Measurements from ENCODE around the gene TSEN54.

Gene TSEN54

DNA sequence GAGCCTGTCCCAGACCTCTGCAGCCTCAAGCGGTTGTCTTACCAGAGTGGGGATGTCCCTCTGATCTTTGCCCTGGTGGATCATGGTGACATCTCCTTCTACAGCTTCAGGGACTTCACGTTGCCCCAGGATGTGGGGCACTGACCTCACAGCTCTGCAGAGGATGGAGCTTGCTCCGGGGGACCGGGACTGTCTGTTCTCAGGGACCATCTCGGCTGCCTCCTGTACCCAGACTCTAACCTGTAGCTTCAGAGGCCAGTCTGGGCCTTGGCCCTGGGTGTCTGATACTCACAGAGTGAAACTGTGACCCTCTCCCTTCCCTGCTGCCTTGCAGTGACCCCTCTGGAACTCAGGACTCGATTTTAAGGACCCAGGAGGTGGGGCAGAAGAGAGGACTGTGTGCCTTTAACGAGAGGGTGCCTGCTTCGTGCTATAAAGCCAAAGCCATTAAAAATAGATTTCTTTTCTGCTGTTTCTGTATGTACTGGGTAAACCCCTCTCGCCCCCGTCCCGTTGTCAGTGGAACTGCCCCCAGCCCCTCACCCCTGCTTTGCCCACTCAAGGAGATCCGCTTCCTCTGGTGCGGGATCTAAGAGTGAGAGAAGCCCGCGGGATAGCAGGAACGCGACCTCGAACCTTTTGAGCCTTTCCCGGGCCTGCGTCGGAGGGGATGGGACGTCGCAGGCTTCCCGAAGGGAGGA lies 8.1 kb downstream of the TSEN54 start:
- no peaks in the 10 kb centered on the region for H3K9me3 ChIP-seq (ENCODE audit: control insufficient read depth in 1 of 2, low read length in 2 of 2)
- H3K36me3 ChIP-seq (ENCODE audit: control insufficient read depth in 1 of 2, insufficient read depth in 2 of 2, low read length in 2 of 2): peaks cover 0 to 13% of the 10 kb centered on the region in 2 donors
- no peak overlapping the region for H3K27ac ChIP-seq (ENCODE audit: low read length)
- peak overlapping the region in 1 of 2 donors; percentile 80 for H3K4me3 ChIP-seq (ENCODE audit: low read depth in 1 of 2, low read length in 2 of 2)
- no peaks in the 10 kb centered on the region for H3K27me3 ChIP-seq (ENCODE audit: low read depth, low read length)
- peaks cover 3 to 19% of the 10 kb centered on the region in 2 donors for H3K4me1 ChIP-seq (ENCODE audit: control insufficient read depth in 1 of 2, insufficient read depth in 2 of 2, low read length in 2 of 2)

DNA sequence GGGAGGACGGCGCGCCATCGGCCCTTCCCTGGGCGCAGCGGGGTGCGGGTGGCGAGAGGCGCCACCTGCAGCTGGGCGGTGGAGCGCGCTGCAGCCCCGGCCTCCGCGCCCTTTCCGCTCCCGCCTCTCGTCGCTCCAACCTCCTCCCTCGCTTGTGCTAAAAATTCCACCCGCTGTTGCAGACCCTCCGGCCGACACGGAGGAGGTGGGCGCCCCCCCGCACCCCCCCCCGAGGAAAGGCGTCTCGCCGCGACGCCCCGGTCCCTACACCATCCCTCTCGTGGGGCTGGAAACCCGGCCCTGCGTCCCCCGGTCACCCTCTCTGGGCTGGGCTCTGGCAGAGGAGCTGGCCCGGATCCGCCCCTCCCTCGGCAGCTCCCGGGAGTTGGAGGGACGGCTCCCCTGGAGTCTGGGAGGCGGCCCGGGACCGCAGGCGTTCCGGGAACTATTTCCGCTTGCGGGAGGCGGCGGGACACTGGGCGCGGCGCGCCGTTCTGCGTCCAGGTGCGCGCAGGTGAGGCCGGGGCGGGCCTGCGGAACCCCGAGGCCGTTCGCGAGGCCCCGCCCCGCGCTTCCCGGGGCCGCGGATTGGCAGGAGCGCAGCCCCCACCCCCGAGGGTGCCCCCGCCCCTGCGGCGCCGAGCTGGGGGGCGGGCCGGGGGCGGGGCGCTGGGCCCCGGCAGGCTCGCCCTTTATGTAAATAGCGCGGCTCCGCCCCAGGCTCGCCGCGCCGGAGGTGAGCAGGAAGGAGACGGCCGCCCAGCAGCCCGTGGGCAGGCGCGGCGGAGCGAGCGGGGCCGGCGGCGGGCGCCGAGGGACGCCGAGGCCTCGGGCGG lies 8.9 kb downstream of the TSEN54 start, which contains the start of gene LLGL2:
TSS of gene LLGL2 (plus strand) at position 728 of the 836 bp plus-strand sequence. CDS start 17,730 bp downstream, outside the sequence.
- H3K4me3 ChIP-seq (ENCODE audit: low read depth in 1 of 2, low read length in 2 of 2): peak within 1 kb of the TSS; percentile 53 to 80
- peak within 1 kb of the TSS; percentile 77 for H3K27ac ChIP-seq (ENCODE audit: low read length)
- H3K36me3 ChIP-seq (ENCODE audit: control insufficient read depth in 1 of 2, insufficient read depth in 2 of 2, low read length in 2 of 2): peaks cover 0 to 13% of the 10 kb centered on the region in 2 donors
- H3K27me3 ChIP-seq (ENCODE audit: low read depth, low read length): no peaks in the 10 kb centered on the region
- H3K9me3 ChIP-seq (ENCODE audit: control insufficient read depth in 1 of 2, low read length in 2 of 2): no peaks in the 10 kb centered on the region
- peaks cover 3 to 19% of the 10 kb centered on the region in 2 donors for H3K4me1 ChIP-seq (ENCODE audit: control insufficient read depth in 1 of 2, insufficient read depth in 2 of 2, low read length in 2 of 2)

DNA sequence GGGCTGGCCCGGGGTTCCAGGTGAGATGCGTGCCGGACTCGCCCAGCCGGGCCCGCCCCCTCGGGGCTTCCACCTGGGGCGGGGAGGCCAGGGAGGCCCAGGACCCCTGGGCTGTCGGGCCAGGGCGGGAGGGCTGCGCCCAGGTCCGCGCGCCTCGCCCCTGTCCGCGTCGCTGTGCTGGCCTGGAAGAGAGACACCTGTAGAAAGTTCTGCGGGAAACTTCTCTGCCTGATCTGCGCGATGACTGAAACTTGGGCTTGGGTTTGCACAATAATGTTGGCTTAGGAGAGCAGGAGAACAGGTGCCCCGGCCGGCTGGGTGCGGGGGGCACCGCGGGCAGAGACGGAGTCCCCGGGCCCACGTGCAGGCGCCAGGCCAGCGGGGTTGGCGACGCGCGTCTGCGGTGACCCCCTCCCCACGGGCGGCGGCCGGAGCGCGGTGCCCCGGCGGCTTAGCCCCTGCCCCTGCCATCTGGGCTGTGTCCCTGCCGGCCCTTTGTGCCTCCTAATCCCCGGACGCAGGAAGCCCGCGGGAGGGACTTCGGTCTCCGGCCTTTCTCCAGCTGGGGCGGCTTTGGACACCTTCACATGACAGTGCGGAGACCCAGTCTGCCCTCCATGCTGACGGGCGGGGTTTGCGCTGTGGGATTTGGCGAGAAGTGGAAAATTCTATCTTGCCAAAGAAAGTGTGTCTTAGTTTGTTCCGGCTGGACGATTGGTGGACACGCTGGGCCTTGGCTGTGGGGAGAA lies 9.7 kb downstream of the TSEN54 start:
- H3K27ac ChIP-seq (ENCODE audit: low read length): peak overlapping the region; percentile 77
- peak overlapping the region; percentile 53 to 67 for H3K4me3 ChIP-seq (ENCODE audit: low read depth in 1 of 2, low read length in 2 of 2)
- H3K4me1 ChIP-seq (ENCODE audit: control insufficient read depth in 1 of 2, insufficient read depth in 2 of 2, low read length in 2 of 2): peaks cover 3 to 19% of the 10 kb centered on the region in 2 donors
- peaks cover 0 to 13% of the 10 kb centered on the region in 2 donors for H3K36me3 ChIP-seq (ENCODE audit: control insufficient read depth in 1 of 2, insufficient read depth in 2 of 2, low read length in 2 of 2)
- no peaks in the 10 kb centered on the region for H3K9me3 ChIP-seq (ENCODE audit: control insufficient read depth in 1 of 2, low read length in 2 of 2)
- H3K27me3 ChIP-seq (ENCODE audit: low read depth, low read length): no peaks in the 10 kb centered on the region

DNA sequence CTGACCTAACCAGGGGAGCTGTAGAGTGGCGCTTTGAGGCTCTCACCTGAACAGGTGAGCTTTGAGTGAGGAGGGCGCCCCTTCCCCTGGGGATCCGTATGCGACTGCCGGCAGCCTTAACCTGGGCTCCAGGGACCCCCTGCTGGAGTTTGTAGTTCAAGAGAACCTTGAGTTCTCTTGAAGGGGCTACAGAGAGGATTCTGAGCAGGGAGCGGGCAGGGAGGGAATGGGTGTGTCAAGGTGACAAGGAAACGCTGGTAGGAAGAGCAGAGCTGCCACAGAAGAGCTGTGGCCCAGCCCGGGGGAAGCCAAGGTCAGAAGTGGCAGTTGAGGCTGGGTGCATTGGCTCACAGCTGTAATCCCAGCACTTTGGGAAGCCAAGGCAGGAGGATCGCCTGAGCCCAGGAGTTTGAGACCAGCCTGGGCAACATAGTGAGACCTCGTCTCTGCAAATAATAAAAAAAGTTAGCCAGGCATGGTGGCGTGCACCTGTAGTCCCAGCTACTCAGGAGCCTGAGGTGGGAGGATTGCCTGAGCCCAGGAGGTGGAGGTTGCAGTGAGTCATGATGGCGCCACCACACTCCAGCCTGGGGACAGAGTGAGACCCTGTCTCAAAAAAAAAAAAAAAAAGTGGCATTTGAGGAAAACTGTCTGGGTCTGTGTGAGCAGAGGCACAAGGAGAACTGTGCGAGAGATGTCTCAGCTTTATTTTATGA lies 10.4 kb downstream of the TSEN54 start:
- Histone ChIP-seq H3K4me3 (ENCODE audit: low read depth in 1 of 2, low read length in 2 of 2) (peak overlapping the region; percentile 53 to 67), H3K4me1 (ENCODE audit: control insufficient read depth in 1 of 2, insufficient read depth in 2 of 2, low read length in 2 of 2) (peaks cover 3 to 19% of the 10 kb centered on the region in 2 donors), H3K27me3 (ENCODE audit: low read depth, low read length) (no peaks in the 10 kb centered on the region), H3K36me3 (ENCODE audit: control insufficient read depth in 1 of 2, insufficient read depth in 2 of 2, low read length in 2 of 2) (peaks cover 0 to 8% of the 10 kb centered on the region in 2 donors), H3K27ac (ENCODE audit: low read length) (peak overlapping the region; percentile 77), H3K9me3 (ENCODE audit: control insufficient read depth in 1 of 2, low read length in 2 of 2) (no peaks in the 10 kb centered on the region)

DNA sequence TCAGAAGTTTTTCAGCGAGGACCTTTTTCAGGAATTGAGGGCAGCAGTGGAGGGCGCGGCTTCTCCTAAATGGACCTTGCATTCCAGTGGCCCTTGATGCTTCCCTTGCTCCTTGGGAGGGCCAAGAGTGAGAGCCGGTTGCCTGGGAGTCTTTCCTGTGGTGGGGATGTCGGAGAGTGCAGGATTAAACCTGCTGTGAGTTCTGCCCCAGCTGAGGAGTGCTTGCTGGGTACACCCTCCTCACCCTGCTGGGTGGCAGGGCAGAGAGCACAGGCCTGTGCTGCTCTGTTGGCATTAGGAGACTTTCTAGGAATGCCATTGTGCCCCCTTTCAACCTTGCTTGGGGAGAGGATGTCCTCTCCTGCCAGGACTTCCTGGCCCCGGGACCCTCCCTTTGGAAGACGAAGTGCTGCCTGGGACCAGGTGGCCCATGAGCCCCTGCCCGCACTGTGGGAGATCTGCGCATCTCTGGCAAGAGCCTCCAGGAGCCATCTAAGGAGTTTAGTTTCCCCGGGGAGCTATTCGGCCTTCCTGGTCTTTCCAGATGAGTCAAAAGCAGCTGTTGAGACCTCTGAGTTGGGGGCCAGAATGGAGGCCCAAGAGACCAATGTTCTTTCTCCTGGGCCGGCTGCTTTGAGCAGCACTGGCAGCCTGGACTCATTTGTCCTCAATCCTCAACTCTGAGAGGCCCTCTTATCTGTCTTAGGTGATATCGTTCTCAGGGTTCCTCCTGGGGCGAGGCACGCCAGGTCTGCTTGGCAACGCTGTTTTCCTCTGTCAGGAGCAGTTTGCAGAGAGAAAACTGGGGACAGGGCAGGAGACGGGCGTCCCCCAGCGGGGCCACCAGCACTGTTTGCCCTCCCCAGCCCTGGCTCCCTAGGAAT lies 14.8 kb downstream of the TSEN54 start:
- no peaks in the 10 kb centered on the region for H3K27me3 ChIP-seq (ENCODE audit: low read depth, low read length)
- H3K4me3 ChIP-seq (ENCODE audit: low read depth in 1 of 2, low read length in 2 of 2): no peak overlapping the region
- H3K36me3 ChIP-seq (ENCODE audit: control insufficient read depth in 1 of 2, insufficient read depth in 2 of 2, low read length in 2 of 2): no peaks in the 10 kb centered on the region
- H3K9me3 ChIP-seq (ENCODE audit: control insufficient read depth in 1 of 2, low read length in 2 of 2): no peaks in the 10 kb centered on the region
- peaks cover 3 to 6% of the 10 kb centered on the region in 2 donors for H3K4me1 ChIP-seq (ENCODE audit: control insufficient read depth in 1 of 2, insufficient read depth in 2 of 2, low read length in 2 of 2)
- H3K27ac ChIP-seq (ENCODE audit: low read length): no peak overlapping the region

DNA sequence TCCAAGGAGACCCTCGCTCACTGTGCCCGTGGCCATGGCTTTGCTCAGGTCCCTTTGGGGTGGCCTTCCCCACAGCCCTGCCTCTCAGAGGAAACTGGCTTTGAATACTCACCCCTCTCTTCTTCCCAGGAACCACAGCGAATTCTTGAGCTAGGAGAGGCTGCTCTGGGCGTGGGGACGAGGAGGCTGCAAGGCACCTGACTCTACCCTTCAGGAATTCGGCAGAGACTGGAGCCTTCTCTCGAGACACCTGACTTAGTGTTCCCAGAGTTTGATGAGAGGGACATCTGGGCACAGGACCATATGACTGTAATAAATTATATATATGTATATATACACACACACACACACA lies 15.4 kb downstream of the TSEN54 start:
- Histone ChIP-seq H3K27me3 (ENCODE audit: low read depth, low read length) (no peaks in the 10 kb centered on the region), H3K4me3 (ENCODE audit: low read depth in 1 of 2, low read length in 2 of 2) (no peak overlapping the region), H3K36me3 (ENCODE audit: control insufficient read depth in 1 of 2, insufficient read depth in 2 of 2, low read length in 2 of 2) (no peaks in the 10 kb centered on the region), H3K27ac (ENCODE audit: low read length) (no peak overlapping the region), H3K9me3 (ENCODE audit: control insufficient read depth in 1 of 2, low read length in 2 of 2) (no peaks in the 10 kb centered on the region), H3K4me1 (ENCODE audit: control insufficient read depth in 1 of 2, insufficient read depth in 2 of 2, low read length in 2 of 2) (peaks cover 0 to under 1% of the 10 kb centered on the region in 2 donors)

DNA sequence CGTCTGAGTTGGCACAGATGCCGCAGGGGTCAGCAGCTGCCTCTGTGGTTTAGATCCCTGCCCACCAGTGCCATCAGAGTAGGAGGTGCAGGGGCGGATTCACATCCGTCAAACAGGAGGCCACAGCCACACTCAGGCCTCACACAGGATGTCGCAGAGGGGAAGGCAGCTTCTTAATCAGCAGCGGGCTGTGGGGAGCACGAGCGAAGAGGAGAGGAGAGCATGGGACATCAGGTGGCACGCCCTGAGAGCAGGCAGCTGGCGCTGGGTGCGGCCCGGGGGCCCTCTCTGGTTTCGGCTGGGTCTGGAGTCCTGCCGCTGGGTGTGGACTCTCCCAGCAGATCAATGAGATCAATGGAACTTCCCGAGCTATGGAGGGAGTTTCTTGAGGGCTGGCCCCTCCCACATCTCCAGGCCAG lies 18.8 kb downstream of the TSEN54 start:
- Histone ChIP-seq H3K9me3 (ENCODE audit: control insufficient read depth in 1 of 2, low read length in 2 of 2) (no peaks in the 10 kb centered on the region), H3K4me1 (ENCODE audit: control insufficient read depth in 1 of 2, insufficient read depth in 2 of 2, low read length in 2 of 2) (no peaks in the 10 kb centered on the region), H3K36me3 (ENCODE audit: control insufficient read depth in 1 of 2, insufficient read depth in 2 of 2, low read length in 2 of 2) (no peaks in the 10 kb centered on the region), H3K4me3 (ENCODE audit: low read depth in 1 of 2, low read length in 2 of 2) (no peak overlapping the region), H3K27ac (ENCODE audit: low read length) (peak overlapping the region; percentile 60), H3K27me3 (ENCODE audit: low read depth, low read length) (no peaks in the 10 kb centered on the region)

DNA sequence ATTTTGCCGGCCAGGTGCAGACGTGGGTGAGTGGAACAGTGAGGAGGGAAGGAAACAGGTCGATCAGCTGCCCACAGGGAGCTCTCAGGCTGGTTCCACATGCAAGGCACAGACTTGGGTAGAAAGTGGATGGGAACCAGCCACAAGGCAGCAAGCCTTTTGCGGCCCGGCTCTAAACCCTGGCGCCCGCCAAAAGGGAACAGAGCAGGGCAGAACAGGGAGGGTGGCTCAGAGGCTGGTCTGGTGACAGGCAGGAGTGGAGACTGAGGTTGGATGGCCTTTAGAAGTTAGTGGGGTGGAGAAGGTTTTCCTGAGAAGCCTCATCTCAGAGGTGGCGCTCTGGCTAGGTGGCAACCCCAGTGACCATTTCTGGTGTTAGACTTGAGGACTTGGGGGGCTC lies 19.5 kb downstream of the TSEN54 start:
- H3K4me1 ChIP-seq (ENCODE audit: control insufficient read depth in 1 of 2, insufficient read depth in 2 of 2, low read length in 2 of 2): no peaks in the 10 kb centered on the region
- H3K9me3 ChIP-seq (ENCODE audit: control insufficient read depth in 1 of 2, low read length in 2 of 2): no peaks in the 10 kb centered on the region
- no peak overlapping the region for H3K27ac ChIP-seq (ENCODE audit: low read length)
- H3K36me3 ChIP-seq (ENCODE audit: control insufficient read depth in 1 of 2, insufficient read depth in 2 of 2, low read length in 2 of 2): no peaks in the 10 kb centered on the region
- H3K27me3 ChIP-seq (ENCODE audit: low read depth, low read length): no peaks in the 10 kb centered on the region
- no peak overlapping the region for H3K4me3 ChIP-seq (ENCODE audit: low read depth in 1 of 2, low read length in 2 of 2)

DNA sequence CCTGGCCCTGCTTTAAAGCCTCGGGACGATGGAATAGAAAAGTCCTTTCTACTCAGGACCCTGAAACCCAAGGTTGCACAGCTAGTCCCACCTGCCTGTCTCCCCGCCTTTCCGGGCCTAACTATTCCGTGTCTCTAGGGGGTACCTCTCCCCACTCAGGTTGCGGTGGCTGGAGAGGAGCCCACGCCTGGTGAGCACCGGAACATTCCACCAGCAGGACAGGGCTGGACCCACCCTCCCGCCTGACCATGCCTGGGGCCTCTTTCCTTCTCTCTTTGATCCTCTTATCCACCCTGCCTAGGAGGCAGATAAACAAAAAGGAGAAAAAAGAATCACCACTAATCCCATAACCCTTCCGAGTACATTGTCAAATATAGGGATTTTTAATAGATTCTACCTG lies 20.0 kb downstream of the TSEN54 start:
- Histone ChIP-seq H3K27ac (ENCODE audit: low read length) (no peak overlapping the region), H3K4me1 (ENCODE audit: control insufficient read depth in 1 of 2, insufficient read depth in 2 of 2, low read length in 2 of 2) (no peaks in the 10 kb centered on the region), H3K9me3 (ENCODE audit: control insufficient read depth in 1 of 2, low read length in 2 of 2) (no peaks in the 10 kb centered on the region), H3K36me3 (ENCODE audit: control insufficient read depth in 1 of 2, insufficient read depth in 2 of 2, low read length in 2 of 2) (no peaks in the 10 kb centered on the region), H3K27me3 (ENCODE audit: low read depth, low read length) (no peaks in the 10 kb centered on the region), H3K4me3 (ENCODE audit: low read depth in 1 of 2, low read length in 2 of 2) (no peak overlapping the region)
